ENCODE results near the gene DENND4A.

DENND4A gene

GRCh38 chr15:65655457-65655856 is 136.6 kb downstream of the DENND4A start:
- no peak for TF ChIP-seq CTCF (IDR thresholded peaks at IDR 0.05; ENCODE audit: low read depth, low read length, missing control alignments)
- H3K4me3 ChIP-seq (replicated peaks; ENCODE audit: low read depth, low read length) = no peak overlapping the region
- DNase-seq (ENCODE audit: extremely low read depth, low read depth) = no peak

- H3K4me3 ChIP-seq (replicated peaks; ENCODE audit: low read depth, low read length) = no peak overlapping the region
- TF ChIP-seq CTCF (IDR thresholded peaks at IDR 0.05; ENCODE audit: low read depth, low read length, missing control alignments) = no peak
- no peak for DNase-seq (ENCODE audit: extremely low read depth, low read depth)
Observed at GRCh38 chr15:65655026-65655425, 137.1 kb downstream of the DENND4A start.

GRCh38 chr15:65653801-65654521 is 138.1 kb downstream of the DENND4A start:
- no peak overlapping the region for H3K4me3 ChIP-seq (replicated peaks; ENCODE audit: low read depth, low read length)
- no peak for TF ChIP-seq CTCF (IDR thresholded peaks at IDR 0.05; ENCODE audit: low read depth, low read length, missing control alignments)
- DNase-seq (ENCODE audit: extremely low read depth, low read depth) = no peak

GRCh38 chr15:65653341-65653740 is 138.8 kb downstream of the DENND4A start:
- no peak for DNase-seq (ENCODE audit: extremely low read depth, low read depth)
- H3K4me3 ChIP-seq (replicated peaks; ENCODE audit: low read depth, low read length) = no peak overlapping the region
- no peak for TF ChIP-seq CTCF (IDR thresholded peaks at IDR 0.05; ENCODE audit: low read depth, low read length, missing control alignments)

- no peak for TF ChIP-seq CTCF (IDR thresholded peaks at IDR 0.05; ENCODE audit: low read depth, low read length, missing control alignments)
- no peak for DNase-seq (ENCODE audit: extremely low read depth, low read depth)
- H3K4me3 ChIP-seq (replicated peaks; ENCODE audit: low read depth, low read length) = no peak overlapping the region
Observed at GRCh38 chr15:65651831-65652749, 140.0 kb downstream of the DENND4A start.

- no peak for DNase-seq (ENCODE audit: extremely low read depth, low read depth)
- no peak for TF ChIP-seq CTCF (IDR thresholded peaks at IDR 0.05; ENCODE audit: low read depth, low read length, missing control alignments)
Observed at GRCh38 chr15:65651042-65651322, 141.1 kb downstream of the DENND4A start.

More at GRCh38 chr15:65651042-65651322, 141.1 kb downstream of the DENND4A start:
- no peak overlapping the region for H3K4me3 ChIP-seq (replicated peaks; ENCODE audit: low read depth, low read length)

Measured in HFF-Myc (cell line).